ENCODE results near the gene GPR61. TPM values are rescaled to one million over a fixed set of nuclear protein-coding genes. Genes with fewer than 3 reads are reported as not detected.

GPR61 gene
- total RNA-seq, 8 experiments from 2014 or later = 0.56 to 5.8 (median 2.6) TPM

Other genes with a start within 250 kb of the GPR61 start
- under 1 TPM in 3 of 8 experiments, not detected in 5; 0.67 to 0.92 (median 0.81) TPM for gene MYBPHL, start 232.9 kb upstream of the GPR61 start, total RNA-seq
- 10 to 100 TPM in 7 of 8 experiments, 1 to 10 TPM in 1; 6.7 to 52.3 (median 41.4) TPM for gene SORT1, start 142.0 kb upstream of the GPR61 start, total RNA-seq
- gene PSMA5, start 113.4 kb upstream of the GPR61 start, total RNA-seq = 100 to 1,000 TPM in 1 of 8 experiments, 10 to 100 TPM in 7; 47.3 to 100 (median 72.2) TPM
- 1 to 10 TPM in 2 of 8 experiments, under 1 TPM in 6; 0.11 to 2.2 (median 0.81) TPM for gene SYPL2, start 73.3 kb upstream of the GPR61 start, total RNA-seq
- 10 to 100 TPM in 4 of 8 experiments, 1 to 10 TPM in 4; 3.7 to 20.1 (median 9.8) TPM for gene ATXN7L2, start 56.0 kb upstream of the GPR61 start, total RNA-seq
- gene CYB561D1, start 45.8 kb upstream of the GPR61 start, total RNA-seq = 10 to 100 TPM in 2 of 8 experiments, 1 to 10 TPM in 6; 5.8 to 12.6 (median 7.5) TPM
- 10 to 100 TPM in 1 of 8 experiments, 1 to 10 TPM in 7; 3.5 to 11.5 (median 6.7) TPM for gene AMIGO1, start 30.1 kb upstream of the GPR61 start, total RNA-seq
- 10 to 100 TPM in 7 of 8 experiments, 1 to 10 TPM in 1; 8.8 to 15.5 (median 13.9) TPM for gene GNAI3, start 8.7 kb downstream of the GPR61 start, total RNA-seq
- gene GNAT2, start 79.7 kb downstream of the GPR61 start, total RNA-seq = not detected
- 100 to 1,000 TPM in 1 of 8 experiments, 10 to 100 TPM in 7; 46.3 to 100 (median 61.3) TPM for gene AMPD2, start 80.0 kb downstream of the GPR61 start, total RNA-seq
- gene GSTM4, start 116.2 kb downstream of the GPR61 start, total RNA-seq = 10 to 100 TPM in 3 of 8 experiments, 1 to 10 TPM in 5; 6.5 to 46.1 (median 9.1) TPM
- 100 to 1,000 TPM in 2 of 8 experiments, 10 to 100 TPM in 6; 18.6 to 116 (median 28.1) TPM for gene GSTM2, start 128.2 kb downstream of the GPR61 start, total RNA-seq
- gene GSTM1, start 147.9 kb downstream of the GPR61 start, total RNA-seq = 1 to 10 TPM in 3 of 8 experiments, not detected in 5; 2.6 to 5.2 (median 3.7) TPM
- 1 to 10 TPM in 3 of 8 experiments, under 1 TPM in 4, not detected in 1; 0.05 to 2.9 (median 0.82) TPM for gene GSTM5, start 172.4 kb downstream of the GPR61 start, total RNA-seq
- gene GSTM3, start 201.2 kb downstream of the GPR61 start, total RNA-seq = 100 to 1,000 TPM in 3 of 8 experiments, 10 to 100 TPM in 5; 61.8 to 639 (median 82.1) TPM
- gene EPS8L3, start 224.1 kb downstream of the GPR61 start, total RNA-seq = 1 to 10 TPM in 2 of 8 experiments, not detected in 6; 1.0 to 3.1 TPM